Loucy (cell line): ENCODE data around the gene HASPIN.

Experiments used
- H2AFZ ChIP-seq: fragments of 200-600 bp; sonication (generic); 2 replicates; pipeline ENCODE4 v1.6.0; 2016; ENCODE audit warnings: antibody characterized with exemption, mild to moderate bottlenecking, low read length, moderate library complexity
- H3F3A ChIP-seq: fragments of 200-600 bp; 2 replicates; pipeline ENCODE4 v1.6.0; 2016; ENCODE audit warnings: antibody characterized with exemption, low read depth, mild to moderate bottlenecking
- H3K27me3 ChIP-seq: fragments of 200-600 bp; sonication (generic); 2 replicates; pipeline ENCODE4 v1.6.1; 2014; ENCODE audit warnings: low read length, mild to moderate bottlenecking; ENCODE audit not compliant: insufficient read depth, poor library complexity, severe bottlenecking
- H3K36me3 ChIP-seq: fragments of 200-600 bp; sonication (generic); 2 replicates; pipeline ENCODE4 v1.6.1; 2016; ENCODE audit warnings: low read length; ENCODE audit not compliant: insufficient read depth
- H3K4me1 ChIP-seq: fragments of 200-600 bp; sonication (generic); 2 replicates; pipeline ENCODE4 v1.5.1; 2014; ENCODE audit warnings: low read length, mild to moderate bottlenecking; ENCODE audit not compliant: insufficient read depth, poor library complexity, severe bottlenecking
- H3K4me2 ChIP-seq: fragments of 200-600 bp; sonication (generic); 2 replicates; pipeline ENCODE4 v1.6.0; 2014; ENCODE audit warnings: antibody characterized with exemption, low read length, low read depth, mild to moderate bottlenecking; ENCODE audit not compliant: poor library complexity, severe bottlenecking
- H3K4me3 ChIP-seq: fragments of 200-600 bp; sonication (generic); 2 replicates; pipeline ENCODE4 v1.5.1; 2014; ENCODE audit warnings: low read length, mild to moderate bottlenecking, mixed read lengths; ENCODE audit not compliant: poor library complexity, severe bottlenecking
- H3K79me2 ChIP-seq: fragments of 200-600 bp; sonication (generic); 2 replicates; pipeline ENCODE4 v1.6.1; 2014; ENCODE audit warnings: low read length; ENCODE audit not compliant: insufficient read depth
- H3K9ac ChIP-seq: fragments of 200-600 bp; sonication (generic); 2 replicates; pipeline ENCODE4 v1.6.0; 2014; ENCODE audit warnings: mild to moderate bottlenecking, low read depth, low read length, moderate library complexity; ENCODE audit not compliant: poor library complexity, severe bottlenecking
- H3K9me2 ChIP-seq: fragments of 200-600 bp; sonication (generic); replicated peaks from 2 replicates; pipeline ENCODE4 v1.6.1; 2016; ENCODE audit warnings: low read depth, low read length, mixed read lengths
- H3K9me3 ChIP-seq: fragments of 200-600 bp; sonication (generic); 2 replicates; pipeline ENCODE4 v1.6.1; 2014; ENCODE audit warnings: mild to moderate bottlenecking, antibody characterized with exemption, low read length, low read depth; ENCODE audit not compliant: insufficient read depth
- H4K20me1 ChIP-seq: fragments of 200-600 bp; sonication (generic); 2 replicates; pipeline ENCODE4 v1.6.0; 2014; ENCODE audit warnings: antibody characterized with exemption, low read length, mild to moderate bottlenecking; ENCODE audit not compliant: insufficient read depth, poor library complexity, severe bottlenecking
- CTCF ChIP-seq: fragments of 200-600 bp; sonication (generic); conservative IDR thresholded peaks from 2 replicates; pipeline ENCODE4 v1.5.1; 2014; ENCODE audit warnings: mild to moderate bottlenecking, antibody characterized with exemption, low read length
- EZH2phosphoT487 ChIP-seq: fragments of 200-600 bp; IDR thresholded peaks from 2 replicates; pipeline ENCODE4 v1.6.1; 2018; ENCODE audit warnings: antibody characterized with exemption, mild to moderate bottlenecking, moderate library complexity, borderline replicate concordance

HASPIN gene

DNA sequence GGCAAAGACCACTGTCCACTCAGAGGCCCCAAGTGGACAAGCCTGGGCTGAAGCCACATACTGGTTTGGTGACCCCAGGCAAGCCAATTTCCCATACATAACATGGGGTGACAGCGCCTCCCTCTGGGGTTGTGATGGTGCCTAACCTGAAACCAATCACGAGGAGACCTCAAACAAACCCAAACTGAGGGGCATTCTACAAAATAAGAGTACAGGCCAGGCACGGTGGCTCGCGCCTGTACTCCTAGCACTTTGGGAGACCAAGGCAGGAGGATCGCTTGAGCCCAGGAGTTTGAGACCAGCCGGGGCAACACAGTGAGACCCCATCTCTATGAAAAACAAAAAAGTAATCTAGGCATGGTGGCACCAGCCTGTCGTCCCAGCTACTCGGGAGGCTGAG, 31.4 kb upstream of the HASPIN start:
- peaks cover 49% of the 10 kb centered on the region for H3K79me2 ChIP-seq

GRCh38 chr17:3693141-3693540, 30.6 kb upstream of the HASPIN start:
- H2AFZ ChIP-seq, result no peak overlapping the region
- H3K9me2 ChIP-seq, result no peaks in the 10 kb centered on the region
- TF ChIP-seq EZH2phosphoT487 (no peak), CTCF (no peak)
- H3K36me3 ChIP-seq, result peaks cover 20% of the 10 kb centered on the region; the same call in 1 of the 2 replicates
- peak overlapping the region; percentile 66 for H3K4me2 ChIP-seq
- peaks cover 49% of the 10 kb centered on the region for H3K79me2 ChIP-seq
- H3K27me3 ChIP-seq, result no peaks in the 10 kb centered on the region
- peak overlapping the region; percentile 38 for H3K4me3 ChIP-seq
- H3K9ac ChIP-seq, result no peak overlapping the region
- peaks cover 36% of the 10 kb centered on the region for H3K4me1 ChIP-seq
- H3K9me3 ChIP-seq, result no peaks in the 10 kb centered on the region
- no peaks in the 10 kb centered on the region; the same call in 1 of the 2 replicates for H3F3A ChIP-seq
- H4K20me1 ChIP-seq, result peaks cover 33% of the 10 kb centered on the region

More for the DNA sequence above, 31.4 kb upstream of the HASPIN start:
- Histone ChIP-seq H3K9me3 (no peaks in the 10 kb centered on the region), H3K9me2 (no peaks in the 10 kb centered on the region), H3K4me2 (peak overlapping the region; percentile 66), H3F3A (no peaks in the 10 kb centered on the region; the same call in 1 of the 2 replicates), H3K9ac (peak overlapping the region; percentile 15), H3K36me3 (peaks cover 20% of the 10 kb centered on the region; the same call in 1 of the 2 replicates), H2AFZ (no peak overlapping the region), H3K27me3 (no peaks in the 10 kb centered on the region), H3K4me3 (no peak overlapping the region), H3K4me1 (peaks cover 30% of the 10 kb centered on the region), H4K20me1 (peaks cover 34% of the 10 kb centered on the region)
- TF ChIP-seq EZH2phosphoT487 (no peak), CTCF (peak; percentile 48)

- Histone ChIP-seq H3K9me3 (no peaks in the 10 kb centered on the region), H3K9ac (peak overlapping the region; percentile 92), H3F3A (no peaks in the 10 kb centered on the region; the same call in 1 of the 2 replicates), H3K9me2 (no peaks in the 10 kb centered on the region), H3K4me2 (peak overlapping the region; percentile 91), H3K4me3 (peak overlapping the region; percentile 96), H2AFZ (no peak overlapping the region), H3K4me1 (peaks cover 42% of the 10 kb centered on the region), H3K36me3 (peaks cover 20% of the 10 kb centered on the region; the same call in 1 of the 2 replicates), H3K79me2 (peaks cover 49% of the 10 kb centered on the region), H4K20me1 (peaks cover 30% of the 10 kb centered on the region), H3K27me3 (no peaks in the 10 kb centered on the region)
- TF ChIP-seq CTCF (no peak), EZH2phosphoT487 (no peak)
Observed at GRCh38 chr17:3693829-3694231, 29.9 kb upstream of the HASPIN start.
